DND-41 (cell line): ENCODE results near the gene HNRNPU.

Source experiments
- ATAC-seq: fragments of 200-7000 bp; cut with Tn5 transposase; 3 replicates; pipeline ENCODE4 v1.9.1; 2021; ENCODE audit warnings: low read depth; ENCODE audit not compliant: insufficient read depth
- DNase-seq: peaks from one replicate; pipeline ENCODE4 v3.0.0-alpha.2; 2020
- H2AFZ ChIP-seq: 2 replicates; pipeline ENCODE4 v1.6.0; 2012; ENCODE audit warnings: low read depth, low read length
- H3K27ac ChIP-seq: 2 replicates; pipeline ENCODE4 v1.5.1; 2012; ENCODE audit warnings: low read length, inconsistent platforms
- H3K27me3 ChIP-seq: fragments of 200-600 bp; sonication (generic); 2 replicates; pipeline ENCODE4 v1.6.0; 2012; ENCODE audit warnings: low read length, mild to moderate bottlenecking, inconsistent platforms; ENCODE audit not compliant: insufficient read depth, poor library complexity
- H3K36me3 ChIP-seq: 2 replicates; pipeline ENCODE4 v1.5.1; 2012; ENCODE audit warnings: low read length, inconsistent platforms; ENCODE audit not compliant: insufficient read depth
- H3K4me1 ChIP-seq: 2 replicates; pipeline ENCODE4 v1.5.1; 2012; ENCODE audit warnings: mild to moderate bottlenecking, low read length; ENCODE audit not compliant: insufficient read depth
- H3K4me2 ChIP-seq: 2 replicates; pipeline ENCODE4 v1.6.0; 2012; ENCODE audit warnings: mild to moderate bottlenecking, moderate library complexity, low read length, inconsistent platforms; ENCODE audit not compliant: insufficient read depth
- H3K4me3 ChIP-seq, 2 experiments: fragments of 200-600 bp in 1 of 2; shearing (Covaris generic) in 1 of 2; 2 replicates each; pipeline ENCODE4 v1.5.1; 2012 to 2016; ENCODE audit warnings: inconsistent platforms in 2 of 2, low read length in 2 of 2, mild to moderate bottlenecking in 2 of 2, low read depth in 1 of 2, moderate library complexity in 1 of 2
- H3K79me2 ChIP-seq: 2 replicates; pipeline ENCODE4 v1.6.0; 2012; ENCODE audit warnings: low read length, inconsistent platforms; ENCODE audit not compliant: insufficient read depth
- H3K9ac ChIP-seq: 2 replicates; pipeline ENCODE4 v1.6.0; 2012; ENCODE audit warnings: low read depth, mild to moderate bottlenecking, inconsistent platforms, low read length, moderate library complexity
- H3K9me3 ChIP-seq: 2 replicates; pipeline ENCODE4 v1.5.1; 2012; ENCODE audit warnings: low read length, moderate library complexity, mild to moderate bottlenecking, inconsistent platforms; ENCODE audit not compliant: insufficient read depth, severe bottlenecking
- H4K20me1 ChIP-seq: 2 replicates; pipeline ENCODE4 v1.6.0; 2012; ENCODE audit warnings: low read length; ENCODE audit not compliant: insufficient read depth
- CTCF ChIP-seq: IDR thresholded peaks from 2 replicates; pipeline ENCODE4 v1.5.1; 2012; ENCODE audit warnings: borderline replicate concordance, low read length, moderate library complexity, mild to moderate bottlenecking; ENCODE audit not compliant: poor library complexity, severe bottlenecking; ENCODE audit errors: extremely low read depth
- EZH2 ChIP-seq: IDR thresholded peaks from 3 replicates; pipeline ENCODE4 v1.6.1; 2012; ENCODE audit warnings: borderline replicate concordance, low read depth, mild to moderate bottlenecking, moderate library complexity, low read length, inconsistent platforms; ENCODE audit not compliant: severe bottlenecking

The HNRNPU gene

GRCh38 chr1:244852694-244853093, 11.6 kb downstream of the HNRNPU start:
- H3K79me2 ChIP-seq: peaks cover 100% of the 10 kb centered on the region
- H3K27me3 ChIP-seq: no peaks in the 10 kb centered on the region
- no peak overlapping the region for H2AFZ ChIP-seq
- H3K36me3 ChIP-seq: peaks cover 100% of the 10 kb centered on the region
- H3K4me1 ChIP-seq: peaks cover 25% of the 10 kb centered on the region; the same call in 1 of the 2 replicates
- H3K9ac ChIP-seq: no peak overlapping the region
- DNase-seq (no peak), ATAC-seq (no peak)
- H3K4me3 ChIP-seq: no peak overlapping the region
- peaks cover 69% of the 10 kb centered on the region for H4K20me1 ChIP-seq
- H3K27ac ChIP-seq: no peak overlapping the region
- H3K4me2 ChIP-seq: no peak overlapping the region
- no peaks in the 10 kb centered on the region for H3K9me3 ChIP-seq
- TF ChIP-seq CTCF (no peak), EZH2 (no peak)

GRCh38 chr1:244851546-244852231, 12.7 kb downstream of the HNRNPU start:
- Histone ChIP-seq H4K20me1 (peaks cover 59% of the 10 kb centered on the region), H2AFZ (no peak overlapping the region), H3K4me3 (no peak overlapping the region), H3K9ac (no peak overlapping the region), H3K36me3 (peaks cover 100% of the 10 kb centered on the region), H3K79me2 (peaks cover 100% of the 10 kb centered on the region), H3K4me1 (peaks cover 19% of the 10 kb centered on the region; the same call in 1 of the 2 replicates), H3K27me3 (no peaks in the 10 kb centered on the region), H3K9me3 (no peaks in the 10 kb centered on the region), H3K27ac (no peak overlapping the region), H3K4me2 (no peak overlapping the region)
- ATAC-seq (no peak), DNase-seq (no peak)
- TF ChIP-seq EZH2 (no peak), CTCF (no peak)

- no peak overlapping the region for H2AFZ ChIP-seq
- ATAC-seq (no peak), DNase-seq (no peak)
- peaks cover 54% of the 10 kb centered on the region for H4K20me1 ChIP-seq
- no peaks in the 10 kb centered on the region for H3K27me3 ChIP-seq
- no peaks in the 10 kb centered on the region for H3K9me3 ChIP-seq
- peaks cover 12% of the 10 kb centered on the region; the same call in 1 of the 2 replicates for H3K4me1 ChIP-seq
- no peak overlapping the region for H3K27ac ChIP-seq
- peaks cover 100% of the 10 kb centered on the region for H3K79me2 ChIP-seq
- H3K36me3 ChIP-seq: peaks cover 100% of the 10 kb centered on the region
- H3K4me3 ChIP-seq: no peak overlapping the region
- TF ChIP-seq CTCF (no peak), EZH2 (no peak)
- H3K4me2 ChIP-seq: no peak overlapping the region
- no peak overlapping the region for H3K9ac ChIP-seq
Measured at GRCh38 chr1:244850896-244851295, 13.4 kb downstream of the HNRNPU start.
